ENCODE measurements around the gene OBSCN.

DNA sequence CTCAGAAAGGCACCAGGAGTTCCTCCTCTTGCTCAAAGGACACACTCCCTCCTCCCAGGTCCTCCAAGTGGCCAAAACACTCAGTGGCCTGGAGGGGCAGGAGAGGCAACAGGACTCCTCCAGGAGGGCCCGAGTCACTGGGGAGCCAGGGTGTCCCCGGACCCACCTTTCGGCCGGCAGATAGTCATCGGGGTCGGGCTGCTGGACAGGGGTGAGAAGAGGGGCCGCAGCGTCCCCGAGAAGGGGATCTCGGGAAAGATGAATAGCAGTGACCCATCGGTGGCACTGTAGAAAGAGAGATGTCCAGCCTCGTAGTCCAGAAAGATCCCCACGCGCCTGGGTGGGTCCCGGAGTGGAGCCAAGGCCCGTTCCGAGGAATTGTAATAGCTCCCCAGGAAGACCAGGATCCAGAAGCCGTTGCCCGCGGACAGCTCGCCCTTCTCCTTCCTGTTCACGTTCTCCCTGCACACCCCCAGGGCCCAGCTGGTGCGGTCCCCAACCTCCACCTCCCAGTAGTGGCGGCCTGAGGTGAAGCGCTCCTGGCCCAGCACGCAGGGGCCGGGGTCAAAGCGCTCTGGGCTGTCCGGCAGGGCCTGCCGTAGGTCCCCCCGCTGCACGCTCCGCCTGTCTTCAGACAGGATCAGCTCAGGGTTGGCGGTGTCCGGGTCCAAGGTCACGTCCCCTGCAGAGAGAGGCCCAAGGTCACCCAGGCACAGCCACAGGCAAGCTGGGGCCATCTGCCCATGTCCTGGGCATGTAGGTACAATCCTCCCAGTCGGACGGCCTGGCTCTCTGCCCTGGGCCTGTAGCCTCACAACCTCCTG is 186.9 kb downstream of the OBSCN start:
- TF ChIP-seq EZH2 (IDR thresholded peaks at IDR 0.05; ENCODE audit: borderline replicate concordance, low read length) = no peak
- TF ChIP-seq, protein P1, sequence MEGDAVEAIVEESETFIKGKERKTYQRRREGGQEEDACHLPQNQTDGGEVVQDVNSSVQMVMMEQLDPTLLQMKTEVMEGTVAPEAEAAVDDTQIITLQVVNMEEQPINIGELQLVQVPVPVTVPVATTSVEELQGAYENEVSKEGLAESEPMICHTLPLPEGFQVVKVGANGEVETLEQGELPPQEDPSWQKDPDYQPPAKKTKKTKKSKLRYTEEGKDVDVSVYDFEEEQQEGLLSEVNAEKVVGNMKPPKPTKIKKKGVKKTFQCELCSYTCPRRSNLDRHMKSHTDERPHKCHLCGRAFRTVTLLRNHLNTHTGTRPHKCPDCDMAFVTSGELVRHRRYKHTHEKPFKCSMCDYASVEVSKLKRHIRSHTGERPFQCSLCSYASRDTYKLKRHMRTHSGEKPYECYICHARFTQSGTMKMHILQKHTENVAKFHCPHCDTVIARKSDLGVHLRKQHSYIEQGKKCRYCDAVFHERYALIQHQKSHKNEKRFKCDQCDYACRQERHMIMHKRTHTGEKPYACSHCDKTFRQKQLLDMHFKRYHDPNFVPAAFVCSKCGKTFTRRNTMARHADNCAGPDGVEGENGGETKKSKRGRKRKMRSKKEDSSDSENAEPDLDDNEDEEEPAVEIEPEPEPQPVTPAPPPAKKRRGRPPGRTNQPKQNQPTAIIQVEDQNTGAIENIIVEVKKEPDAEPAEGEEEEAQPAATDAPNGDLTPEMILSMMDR (conservative IDR thresholded peaks at IDR 0.05 in 1 of 2, IDR thresholded peaks at IDR 0.05 in 1 of 2; ENCODE audit: extremely low read depth in 1 of 2, insufficient read depth in 1 of 2, low read depth in 1 of 2, low read length in 2 of 2) = no peak

Measured in mammary epithelial cell (primary cell).